NCI-H510A treated with DMSO at 0.1 percent for 48 hours (cell line): ENCODE measurements around the gene KRTAP12-1.

Experiments used
- DNase-seq: peaks from one replicate; lab custom pipeline; 2025; lab: John Stamatoyannopoulos, UW

The KRTAP12-1 gene

GRCh38 chr21:44681861-44682579 lies at the start of gene KRTAP12-1:
TSS of gene KRTAP12-1 (minus strand) at chr21:44682163. CDS start at chr21:44682123, 40 bp downstream.
- DNase-seq = peak; percentile 13

- no peak for DNase-seq
These were observed 49.1 kb upstream of the KRTAP12-1 start for GRCh38 chr21:44730951-44731579.

GRCh38 chr21:44730028-44730395 lies 48.0 kb upstream of the KRTAP12-1 start:
- no peak for DNase-seq

- no peak for DNase-seq
These were observed 47.5 kb upstream of the KRTAP12-1 start for GRCh38 chr21:44729336-44730027.

GRCh38 chr21:44728716-44729115 lies 46.8 kb upstream of the KRTAP12-1 start:
- no peak for DNase-seq

DNA sequence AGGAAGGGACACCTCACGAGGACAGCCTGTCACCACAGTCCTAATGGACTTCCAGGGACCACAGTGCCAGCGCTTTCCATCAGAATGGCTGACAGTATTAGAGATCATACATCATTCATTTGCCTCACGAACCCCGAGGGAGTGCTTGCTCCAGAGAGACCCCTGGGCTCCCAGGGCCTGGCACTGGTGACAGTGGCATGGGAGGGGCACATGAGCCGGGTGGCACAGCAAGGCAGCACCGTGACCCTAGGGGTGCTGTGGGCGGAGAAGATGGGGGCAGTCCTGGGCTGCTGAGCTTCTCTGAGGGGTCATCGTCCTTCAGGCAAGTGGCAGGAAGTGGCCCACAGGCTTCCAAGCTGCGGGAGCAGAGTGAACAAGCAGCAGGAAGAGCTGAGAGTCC lies 45.8 kb upstream of the KRTAP12-1 start:
- DNase-seq = no peak

GRCh38 chr21:44727321-44727720 lies 45.4 kb upstream of the KRTAP12-1 start:
- DNase-seq = no peak

GRCh38 chr21:44726826-44727225 lies 44.9 kb upstream of the KRTAP12-1 start:
- no peak for DNase-seq

DNA sequence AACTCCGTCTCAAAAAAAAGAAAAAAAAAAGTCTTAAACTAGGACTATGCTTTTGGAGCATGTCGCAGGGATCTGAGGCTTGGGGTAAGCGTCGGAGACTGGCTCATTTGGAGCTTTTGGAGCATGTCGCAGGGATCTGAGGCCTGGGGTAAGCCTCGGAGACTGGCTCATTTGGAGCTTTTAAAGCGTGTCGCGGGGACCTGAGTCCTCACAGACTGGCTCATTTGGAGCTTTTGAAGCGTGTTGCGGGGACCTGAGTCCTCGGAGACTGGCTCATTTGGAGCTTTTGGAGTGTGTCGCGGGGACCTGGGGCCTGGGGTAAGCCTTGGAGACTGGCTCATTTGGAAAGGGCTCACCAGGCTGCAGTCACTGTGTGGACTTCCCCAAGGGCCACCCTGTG lies 43.0 kb upstream of the KRTAP12-1 start:
- no peak for DNase-seq

DNA sequence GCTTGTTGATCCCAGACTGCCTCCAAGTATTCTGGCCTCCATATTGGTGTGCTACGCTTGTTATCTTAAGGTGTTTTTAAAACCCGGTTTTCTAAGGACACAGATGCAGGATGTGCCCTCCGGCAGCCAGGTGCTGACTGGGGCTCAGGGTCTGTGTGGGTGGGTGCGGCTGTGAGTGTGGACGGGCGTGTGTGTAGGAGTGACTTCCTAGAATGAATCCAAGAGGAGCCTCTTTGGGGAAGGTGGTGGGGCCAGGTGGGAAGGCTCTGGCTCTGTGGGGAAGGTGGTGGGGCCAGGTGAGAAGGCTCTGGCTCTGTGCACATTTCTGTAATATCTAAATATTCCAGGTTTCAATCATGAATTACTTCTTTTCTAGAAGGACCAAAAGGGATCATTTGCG lies 42.2 kb upstream of the KRTAP12-1 start:
- no peak for DNase-seq

DNA sequence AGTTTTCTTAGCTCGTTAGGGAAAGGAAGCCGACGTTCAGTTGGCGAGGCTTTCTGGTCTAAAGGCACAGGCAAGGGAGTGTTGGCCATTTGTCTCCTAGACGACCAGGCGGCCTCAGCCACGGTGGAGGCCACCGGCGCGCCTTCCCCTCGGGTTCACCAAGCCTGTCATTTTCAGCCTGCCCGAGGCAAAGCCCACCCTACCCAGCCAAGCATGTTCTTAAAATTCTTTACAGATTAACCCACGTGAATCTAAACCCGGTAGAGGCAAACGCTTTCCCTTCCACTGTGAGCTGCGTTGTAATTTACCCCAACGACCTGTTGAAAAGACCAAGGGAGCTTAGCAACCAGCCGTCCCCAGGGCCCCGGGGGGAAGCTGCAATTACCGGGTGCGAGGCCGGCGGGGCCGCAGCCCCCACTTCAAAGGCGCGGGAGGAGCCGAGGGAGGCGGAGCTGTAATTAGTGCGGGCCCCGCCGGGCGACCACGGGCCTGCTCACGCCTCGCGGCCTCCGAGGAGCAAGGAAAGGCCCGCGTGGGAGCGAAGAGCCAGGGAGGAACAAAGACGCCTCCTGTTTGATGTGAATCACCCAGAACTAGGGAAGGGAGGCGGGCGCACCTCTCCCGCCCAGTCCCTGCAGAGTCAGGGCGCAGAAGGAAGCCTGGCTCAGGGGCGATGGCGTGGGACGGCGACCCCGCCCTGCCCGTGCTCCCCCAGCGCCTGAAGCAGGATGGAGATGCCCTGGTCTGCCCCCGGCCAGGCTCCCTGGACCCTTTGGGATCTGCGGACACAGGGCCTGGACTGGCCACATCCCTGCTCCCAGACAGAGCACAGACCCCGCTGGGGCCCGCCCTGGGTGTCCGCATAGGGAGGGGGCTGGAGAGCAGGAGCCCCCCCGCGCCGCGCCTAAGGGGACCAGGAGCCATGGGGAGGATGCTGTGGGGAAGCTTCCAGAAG lies 41.5 kb upstream of the KRTAP12-1 start:
- DNase-seq = no peak

DNA sequence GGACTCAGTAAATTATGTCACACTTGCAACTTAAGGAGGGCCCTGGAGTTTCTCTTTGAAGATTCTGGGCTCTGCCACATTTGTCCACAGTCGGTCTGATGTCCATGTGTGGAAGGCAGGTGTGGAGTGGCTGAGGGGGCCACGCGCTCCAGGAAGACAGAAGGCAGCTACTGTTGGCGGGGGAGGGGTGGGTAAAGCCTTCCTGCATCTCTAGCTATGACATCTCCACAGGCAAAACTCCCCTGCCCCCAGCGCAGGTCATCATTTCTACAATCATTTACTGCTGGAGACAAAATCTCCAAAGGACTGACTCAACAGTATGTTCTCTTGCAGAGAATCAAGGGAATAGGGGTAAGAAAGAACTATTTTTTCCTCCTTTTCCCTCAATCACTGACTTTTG lies 40.8 kb upstream of the KRTAP12-1 start:
- DNase-seq = no peak

GRCh38 chr21:44720170-44720569 lies 38.2 kb upstream of the KRTAP12-1 start:
- no peak for DNase-seq

- no peak for DNase-seq
These were observed 36.6 kb upstream of the KRTAP12-1 start for GRCh38 chr21:44718571-44718970.

- DNase-seq = no peak
These were observed 36.1 kb upstream of the KRTAP12-1 start for GRCh38 chr21:44718093-44718492.

DNA sequence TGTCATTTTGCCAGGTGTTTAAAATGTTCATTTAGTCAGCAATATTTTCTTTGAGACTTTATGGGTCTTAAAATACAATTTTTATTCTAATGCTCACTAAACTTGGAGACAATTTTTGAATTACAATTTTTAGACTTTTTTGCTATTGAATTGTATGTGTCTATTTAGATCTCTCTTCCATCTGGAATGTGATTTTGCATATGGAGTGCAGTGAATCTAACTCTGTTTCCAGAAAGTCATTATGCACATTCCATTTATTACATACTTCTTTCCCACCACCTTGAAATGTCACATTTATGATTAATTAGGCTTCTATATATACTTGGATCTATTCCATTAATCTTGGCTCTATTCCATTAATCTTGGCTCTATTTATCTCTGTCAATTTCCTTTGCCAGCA lies 35.0 kb upstream of the KRTAP12-1 start:
- no peak for DNase-seq

GRCh38 chr21:44714905-44715304 lies 32.9 kb upstream of the KRTAP12-1 start:
- DNase-seq = no peak

DNA sequence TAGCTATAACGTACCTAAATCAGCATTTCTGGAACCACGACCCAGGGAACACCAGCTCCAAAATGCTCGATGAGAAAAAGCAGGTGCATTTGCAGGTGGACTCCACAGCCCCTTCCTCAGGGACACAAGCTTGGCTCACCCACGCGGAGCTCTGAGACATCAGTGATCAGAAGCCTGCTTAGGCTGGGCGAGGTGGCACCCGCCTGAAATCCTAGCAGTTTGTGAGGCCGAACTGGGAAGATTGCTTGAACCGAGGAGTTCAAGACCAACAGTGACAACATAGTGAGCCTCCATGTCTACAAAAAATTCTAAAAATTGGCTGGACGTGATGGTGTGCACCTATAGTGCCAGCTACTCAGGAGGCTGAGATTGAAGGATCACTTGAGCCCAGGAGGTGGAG lies 31.9 kb upstream of the KRTAP12-1 start:
- DNase-seq = no peak

DNA sequence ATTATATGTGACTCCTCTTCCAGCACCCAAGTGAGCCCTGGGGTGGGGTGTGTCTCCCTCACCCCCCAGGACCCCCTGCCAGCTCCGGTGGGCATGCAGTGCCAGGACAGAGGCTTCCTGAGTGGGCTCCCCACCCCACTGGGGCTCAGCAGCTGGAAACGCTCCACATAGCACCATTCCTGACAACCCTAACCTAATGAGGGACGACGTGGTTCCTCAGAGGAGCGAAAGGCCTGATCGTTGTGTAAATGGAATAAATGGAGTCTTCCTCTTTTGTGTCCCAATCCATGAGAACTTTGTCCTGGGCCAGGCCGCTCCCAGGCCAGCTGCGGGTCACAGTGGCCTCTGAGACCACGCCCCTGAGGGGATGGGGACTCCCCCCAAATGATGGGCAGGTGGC lies 31.2 kb upstream of the KRTAP12-1 start:
- DNase-seq = no peak

DNA sequence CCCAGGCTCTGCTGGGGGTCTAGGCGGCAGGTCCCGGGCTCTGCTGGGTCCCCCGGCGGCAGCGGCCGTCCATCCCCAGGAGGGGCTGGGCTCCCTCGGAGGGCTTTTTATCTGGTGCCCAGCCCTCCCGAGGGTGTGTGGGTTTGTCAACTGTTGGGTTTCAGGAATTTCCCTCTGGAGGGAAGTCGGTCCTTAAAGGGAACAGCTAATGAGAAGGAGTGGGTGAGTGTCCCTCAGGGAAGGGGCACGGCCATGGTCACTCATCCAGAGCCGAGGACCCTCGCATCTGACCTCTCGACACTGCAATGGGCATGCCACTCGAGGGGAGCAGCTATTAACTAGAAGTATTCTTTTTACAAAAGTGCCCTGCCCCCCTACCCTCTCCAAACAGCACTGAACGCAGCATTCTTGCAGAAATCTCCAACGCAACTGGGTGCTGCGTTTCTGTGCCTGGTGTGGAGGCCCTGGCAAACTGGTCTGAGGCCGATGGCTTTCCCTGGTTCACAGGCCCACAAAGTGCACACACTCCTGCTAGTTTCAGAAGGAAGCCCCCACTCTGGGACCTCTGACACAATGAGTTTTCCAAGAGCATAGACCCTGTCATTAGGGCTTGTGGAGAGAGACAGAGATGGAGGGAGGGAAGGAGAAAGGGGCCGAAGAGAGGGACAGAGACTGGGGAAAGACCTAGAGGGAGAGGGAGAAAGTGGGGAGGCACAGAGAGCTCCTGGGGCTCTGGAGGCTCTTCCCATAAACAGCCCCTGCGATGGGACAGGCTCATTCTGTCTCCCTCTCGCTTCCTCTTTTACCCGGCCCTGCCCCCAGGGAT lies 30.5 kb upstream of the KRTAP12-1 start:
- DNase-seq = no peak
